Measurements from ENCODE around the gene MYDGF. TPM values are rescaled to one million over a fixed set of nuclear protein-coding genes. Genes with fewer than 3 reads are reported as not detected.

MYDGF gene
- total RNA-seq, 4 donors from 2014 or later = 33.2 to 52.5 (median 41.5) TPM

DNA sequence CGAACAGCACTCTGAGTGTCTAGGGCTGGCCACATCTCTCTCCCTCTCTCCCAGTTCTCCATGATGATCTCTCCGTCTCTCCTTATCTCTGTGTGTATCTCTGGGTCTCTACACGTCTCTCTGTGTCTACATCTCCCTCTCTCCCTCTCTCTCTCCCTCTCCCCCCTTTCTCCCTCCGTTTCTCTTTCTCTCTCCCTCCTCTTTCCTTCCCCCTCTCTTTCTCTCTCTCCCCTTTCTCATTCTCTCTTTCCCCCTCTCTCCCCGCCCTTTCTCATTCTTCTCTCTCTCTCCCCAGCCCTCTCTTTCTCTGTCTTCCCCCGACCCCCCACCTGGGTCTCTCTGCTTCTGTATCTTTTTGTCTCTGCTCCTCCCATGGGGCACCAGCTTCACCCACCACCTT is 52.1 kb downstream of the MYDGF start:
- no peak for TF ChIP-seq POLR2A (IDR thresholded peaks at IDR 0.05)
- TF ChIP-seq, protein P1, sequence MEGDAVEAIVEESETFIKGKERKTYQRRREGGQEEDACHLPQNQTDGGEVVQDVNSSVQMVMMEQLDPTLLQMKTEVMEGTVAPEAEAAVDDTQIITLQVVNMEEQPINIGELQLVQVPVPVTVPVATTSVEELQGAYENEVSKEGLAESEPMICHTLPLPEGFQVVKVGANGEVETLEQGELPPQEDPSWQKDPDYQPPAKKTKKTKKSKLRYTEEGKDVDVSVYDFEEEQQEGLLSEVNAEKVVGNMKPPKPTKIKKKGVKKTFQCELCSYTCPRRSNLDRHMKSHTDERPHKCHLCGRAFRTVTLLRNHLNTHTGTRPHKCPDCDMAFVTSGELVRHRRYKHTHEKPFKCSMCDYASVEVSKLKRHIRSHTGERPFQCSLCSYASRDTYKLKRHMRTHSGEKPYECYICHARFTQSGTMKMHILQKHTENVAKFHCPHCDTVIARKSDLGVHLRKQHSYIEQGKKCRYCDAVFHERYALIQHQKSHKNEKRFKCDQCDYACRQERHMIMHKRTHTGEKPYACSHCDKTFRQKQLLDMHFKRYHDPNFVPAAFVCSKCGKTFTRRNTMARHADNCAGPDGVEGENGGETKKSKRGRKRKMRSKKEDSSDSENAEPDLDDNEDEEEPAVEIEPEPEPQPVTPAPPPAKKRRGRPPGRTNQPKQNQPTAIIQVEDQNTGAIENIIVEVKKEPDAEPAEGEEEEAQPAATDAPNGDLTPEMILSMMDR (IDR thresholded peaks at IDR 0.05) = no peak
- no peak overlapping the region for H3K4me3 ChIP-seq
- no peak for DNase-seq
- H3K36me3 ChIP-seq = no peaks in the 10 kb centered on the region
- H3K9me3 ChIP-seq = no peaks in the 10 kb centered on the region
- peaks cover 0 to 35% (median 0%) of the 10 kb centered on the region in 4 donors for H3K27me3 ChIP-seq
- intact Hi-C loops (cut with DNase I) = no loop called here
- no peaks in the 10 kb centered on the region for H3K4me1 ChIP-seq
- H3K27ac ChIP-seq = no peak overlapping the region
- WGBS, 2 donors = 42 to 53% methylated on average over 6 of the region's 6 CpGs

DNA sequence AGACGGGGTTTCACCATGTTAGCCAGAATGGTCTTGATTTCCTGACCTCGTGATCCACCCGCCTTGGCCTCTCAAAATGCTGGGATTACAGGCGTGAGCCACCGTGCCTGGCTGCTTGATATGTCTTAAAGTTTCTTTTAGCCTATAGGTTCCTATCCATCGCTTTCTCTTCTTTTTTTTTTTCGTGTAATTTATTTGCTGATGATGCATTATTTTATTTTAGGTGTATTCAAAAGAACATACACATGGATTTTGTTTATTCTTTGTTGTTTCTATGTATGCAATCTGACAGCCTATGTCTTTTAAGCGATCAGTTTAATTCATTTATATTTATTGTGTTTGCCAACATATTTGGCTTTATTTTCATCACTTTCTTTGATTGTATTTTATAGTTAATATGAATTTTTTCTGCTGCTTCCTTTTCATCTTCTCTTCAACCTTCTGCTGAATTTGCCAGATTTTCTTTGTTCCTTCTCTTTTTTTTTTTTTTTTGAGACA is 56.8 kb downstream of the MYDGF start:
- peaks cover 0 to 22% (median 0%) of the 10 kb centered on the region in 4 donors for H3K27me3 ChIP-seq
- intact Hi-C loops (cut with DNase I) = no loop called here
- 83 to 85% methylated on average over 8 of the region's 8 CpGs for WGBS, 2 donors
- no peak overlapping the region for H3K4me3 ChIP-seq
- TF ChIP-seq POLR2A (IDR thresholded peaks at IDR 0.05) = no peak
- TF ChIP-seq, protein P1 (IDR thresholded peaks at IDR 0.05) = no peak
- no peak for DNase-seq
- no peaks in the 10 kb centered on the region for H3K36me3 ChIP-seq
- H3K4me1 ChIP-seq = peaks cover 0 to 4% (median 0%) of the 10 kb centered on the region in 3 donors
- no peaks in the 10 kb centered on the region for H3K9me3 ChIP-seq
- no peak overlapping the region for H3K27ac ChIP-seq

DNA sequence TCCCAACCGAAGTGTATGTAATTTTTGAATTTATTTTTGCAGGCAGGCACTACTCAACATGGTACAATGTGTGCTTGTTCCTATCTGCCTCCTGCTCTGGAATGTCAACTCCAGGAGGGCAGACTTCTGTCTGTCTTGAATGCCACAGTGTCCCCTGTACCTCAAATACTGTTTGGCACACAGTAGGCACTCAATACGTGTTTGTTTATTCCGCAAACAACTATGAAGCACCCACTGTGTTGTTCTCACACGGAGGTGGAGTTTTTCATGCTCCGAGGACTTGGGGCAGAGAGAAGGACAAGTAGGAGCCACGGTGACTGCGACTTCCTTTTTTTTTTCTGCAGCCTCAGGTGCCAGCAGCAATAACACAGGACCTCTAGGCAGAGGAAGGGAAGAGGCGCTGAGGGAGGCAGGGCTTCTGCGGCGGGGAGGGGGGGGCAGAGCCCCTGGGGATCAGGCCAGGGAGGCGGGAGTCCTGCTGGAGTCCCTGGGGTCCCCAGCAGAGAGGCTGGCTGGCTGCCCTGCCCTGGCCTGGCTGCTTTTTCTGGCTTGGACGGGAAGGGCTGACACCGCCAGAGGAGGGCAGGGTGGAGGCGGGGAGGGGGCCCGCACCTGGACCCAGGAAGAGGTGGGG is 60.1 kb downstream of the MYDGF start:
- Histone ChIP-seq H3K27ac (no peak overlapping the region), H3K4me3 (no peak overlapping the region), H3K9me3 (no peaks in the 10 kb centered on the region), H3K36me3 (no peaks in the 10 kb centered on the region), H3K4me1 (peaks cover 4 to 9% (median 7%) of the 10 kb centered on the region in 3 donors), H3K27me3 (peaks cover 0 to 52% (median 1%) of the 10 kb centered on the region in 4 donors)
- intact Hi-C loops (cut with DNase I) = no loop called here
- no peak for TF ChIP-seq POLR2A (IDR thresholded peaks at IDR 0.05)
- TF ChIP-seq, protein P1 (IDR thresholded peaks at IDR 0.05) = no peak
- WGBS, 2 donors = 8 to 18% methylated on average over 8 of the region's 15 CpGs
- DNase-seq = no peak

Other genes with a start within 250 kb of the MYDGF start
- 10 to 100 TPM; 40.7 to 72.9 (median 50.8) TPM for gene UBXN6, start 212.5 kb downstream of the MYDGF start, total RNA-seq
- gene HDGFL2, start 198.0 kb downstream of the MYDGF start, total RNA-seq = 10 to 100 TPM; 18.4 to 28.8 (median 20.5) TPM
- 1 to 10 TPM; 1.4 to 6.7 (median 2.4) TPM for gene PLIN4, start 151.9 kb downstream of the MYDGF start, total RNA-seq
- gene PLIN5, start 135.1 kb downstream of the MYDGF start, total RNA-seq = 10 to 100 TPM in 1 of 4 donors, 1 to 10 TPM in 3; 1.9 to 12.9 (median 5.2) TPM
- 10 to 100 TPM in 3 of 4 donors, 1 to 10 TPM in 1; 3.8 to 53.0 (median 21.1) TPM for gene LRG1, start 130.3 kb downstream of the MYDGF start, total RNA-seq
- gene SEMA6B, start 110.7 kb downstream of the MYDGF start, total RNA-seq = 1 to 10 TPM in 2 of 4 donors, under 1 TPM in 2; 0.61 to 4.3 (median 1.8) TPM
- gene TNFAIP8L1, start 30.8 kb downstream of the MYDGF start, total RNA-seq = 1 to 10 TPM; 3.6 to 6.2 (median 4.4) TPM
- 10 to 100 TPM; 32.8 to 51.5 (median 47.7) TPM for gene DPP9, start 53.5 kb upstream of the MYDGF start, total RNA-seq
- 10 to 100 TPM; 16.8 to 22.7 (median 18.4) TPM for gene FEM1A, start 121.4 kb upstream of the MYDGF start, total RNA-seq
- gene TICAM1, start 161.4 kb upstream of the MYDGF start, total RNA-seq = 10 to 100 TPM in 3 of 4 donors, 1 to 10 TPM in 1; 9.6 to 28.7 (median 16.8) TPM
- gene PLIN3, start 197.3 kb upstream of the MYDGF start, total RNA-seq = 100 to 1,000 TPM in 3 of 4 donors, 10 to 100 TPM in 1; 67.3 to 173 (median 147) TPM
- gene ARRDC5, start 232.6 kb upstream of the MYDGF start, total RNA-seq = under 1 TPM in 2 of 4 donors, not detected in 2; 0.38 to 0.62 TPM
- 10 to 100 TPM in 3 of 4 donors, 1 to 10 TPM in 1; 3.4 to 21.7 (median 11.5) TPM for gene UHRF1, start 239.2 kb upstream of the MYDGF start, total RNA-seq

All from esophagus squamous epithelium (tissue), 5 donors.